PC-9 (cell line): ENCODE results near the gene DISP3. TPM values are rescaled to one million over a fixed set of nuclear protein-coding genes. Genes with fewer than 3 reads are reported as not detected.

Source experiments
- BruUV-seq: library from RNA; stranded (reverse); fragments of 400-500 nt; replicated peaks from 2 replicates; lab custom pipeline; 2021; lab: Mats Ljungman, UMichigan
- CTCF ChIA-PET: fragments of 300-600 bp; sonication (Branson Sonifier 250); formaldehyde crosslinking; loops from one replicate; lab custom pipeline; 2022; ENCODE audit warnings: antibody characterized with exemption; lab: Charles Lee
- POLR2A ChIA-PET: fragments of 300-600 bp; sonication (Branson Sonifier 250); formaldehyde crosslinking; loops from one replicate; lab custom pipeline; 2022; ENCODE audit warnings: antibody characterized with exemption; ENCODE audit not compliant: unreplicated experiment; lab: Charles Lee
- DNase-seq, 2 experiments: peaks; one replicate each; pipeline versions ENCODE4 v3.0.0 to v3.0.0-alpha.2; 2015 to 2022; ENCODE audit warnings: mixed read lengths in 1 of 2
- H2AFZ ChIP-seq: fragments of 200-600 bp; sonication (generic); 2 replicates; pipeline ENCODE4 v1.8.1; 2017; ENCODE audit warnings: antibody characterized with exemption
- H3F3A ChIP-seq: fragments of 200-600 bp; sonication (generic); 2 replicates; pipeline ENCODE4 v1.8.1; 2017; ENCODE audit warnings: antibody characterized with exemption, mild to moderate bottlenecking, low read depth; ENCODE audit not compliant: insufficient read depth
- H3K27ac ChIP-seq: fragments of 200-600 bp; sonication (generic); 2 replicates; pipeline ENCODE4 v1.6.1; 2016; ENCODE audit warnings: mixed run types
- H3K27me3 ChIP-seq: fragments of 200-600 bp; sonication (generic); 2 replicates; pipeline ENCODE4 v1.6.1; 2016; ENCODE audit warnings: low read depth, mixed run types; ENCODE audit not compliant: insufficient read depth
- H3K36me3 ChIP-seq: fragments of 200-600 bp; sonication (generic); 2 replicates; pipeline ENCODE4 v1.6.1; 2016; ENCODE audit warnings: low read depth, mixed run types
- H3K4me1 ChIP-seq: fragments of 200-600 bp; sonication (generic); replicated peaks from 2 replicates; pipeline ENCODE4 v1.6.1; 2016; ENCODE audit warnings: mixed run types; ENCODE audit not compliant: insufficient read depth
- H3K4me2 ChIP-seq: fragments of 200-600 bp; sonication (generic); 2 replicates; pipeline ENCODE4 v1.6.1; 2017; ENCODE audit warnings: mixed run types
- H3K4me3 ChIP-seq: fragments of 200-600 bp; sonication (generic); 2 replicates; pipeline ENCODE4 v1.6.1; 2016; ENCODE audit warnings: mixed run types
- H3K79me2 ChIP-seq: fragments of 200-600 bp; sonication (generic); 2 replicates; pipeline ENCODE4 v1.6.1; 2017; ENCODE audit warnings: low read depth, mixed run types
- H3K9me2 ChIP-seq: fragments of 200-600 bp; sonication (generic); 2 replicates; pipeline ENCODE4 v1.8.1; 2017; ENCODE audit warnings: mild to moderate bottlenecking; ENCODE audit not compliant: insufficient read depth
- H3K9me3 ChIP-seq: fragments of 200-600 bp; sonication (generic); 2 replicates; pipeline ENCODE4 v1.8.1; 2016; ENCODE audit warnings: low read depth; ENCODE audit not compliant: insufficient read depth
- H4K20me1 ChIP-seq: fragments of 200-600 bp; sonication (generic); 2 replicates; pipeline ENCODE4 v1.8.1; 2017; ENCODE audit not compliant: insufficient read depth
- CTCF ChIP-seq: fragments of 200-600 bp; sonication (generic); conservative IDR thresholded peaks from 2 replicates; pipeline ENCODE4 v1.6.1; 2017; ENCODE audit warnings: mixed run types, antibody characterized with exemption, mild to moderate bottlenecking, moderate library complexity
- EZH2 ChIP-seq: fragments of 200-600 bp; sonication (generic); IDR thresholded peaks from 2 replicates; pipeline ENCODE4 v1.8.0; 2017; ENCODE audit warnings: antibody characterized with exemption, low read depth
- intact Hi-C: fragments of 100-400 bp; cut with micrococcal nuclease; formaldehyde crosslinking; loops from one replicate; pipeline ENCODE4 v1.10.0; 2022; ENCODE audit not compliant: unreplicated experiment
- total RNA-seq: library from RNA; stranded (reverse); gene quantifications from 2 replicates; pipeline ENCODE4 v1.2.3, GENCODE V29; 2021

The DISP3 gene
- total RNA-seq, 1 experiment from 2014 or later = not detected

GRCh38 chr1:11494771-11495170 is 15.8 kb downstream of the DISP3 start:
- no TSS peak for BruUV-seq
- Histone ChIP-seq H3K4me2 (no peak overlapping the region), H4K20me1 (no peaks in the 10 kb centered on the region), H3F3A (no peaks in the 10 kb centered on the region), H3K9me2 (no peaks in the 10 kb centered on the region), H3K36me3 (no peaks in the 10 kb centered on the region), H3K9me3 (no peaks in the 10 kb centered on the region), H3K4me1 (no peaks in the 10 kb centered on the region), H3K4me3 (no peak overlapping the region), H3K27ac (no peak overlapping the region), H3K27me3 (peaks cover 47% of the 10 kb centered on the region), H2AFZ (no peak overlapping the region), H3K79me2 (no peaks in the 10 kb centered on the region)
- CTCF ChIA-PET = no interaction called here
- DNase-seq = no peak
- POLR2A ChIA-PET = no interaction called here
- TF ChIP-seq CTCF (no peak), EZH2 (no peak)
- intact Hi-C loops = no loop called here

- H3K9me3 ChIP-seq = no peaks in the 10 kb centered on the region
- H3K27me3 ChIP-seq = peaks cover 47% of the 10 kb centered on the region
- ChIA-PET POLR2A (no interaction called here), CTCF (no interaction called here)
- no peaks in the 10 kb centered on the region for H3K4me1 ChIP-seq
- H3K9me2 ChIP-seq = no peaks in the 10 kb centered on the region
- no peaks in the 10 kb centered on the region for H3K79me2 ChIP-seq
- no peaks in the 10 kb centered on the region for H3F3A ChIP-seq
- no peaks in the 10 kb centered on the region for H4K20me1 ChIP-seq
- H3K4me2 ChIP-seq = no peak overlapping the region
- no TSS peak for BruUV-seq
- no peak for DNase-seq
- no peak for TF ChIP-seq CTCF
- no peaks in the 10 kb centered on the region for H3K36me3 ChIP-seq
- no peak overlapping the region for H3K27ac ChIP-seq
- intact Hi-C loops = no loop called here
- H2AFZ ChIP-seq = no peak overlapping the region
- no peak overlapping the region for H3K4me3 ChIP-seq
Measured at GRCh38 chr1:11495579-11495978, 16.6 kb downstream of the DISP3 start.

- Histone ChIP-seq H3K4me3 (no peak overlapping the region), H3K9me3 (no peaks in the 10 kb centered on the region), H3F3A (no peaks in the 10 kb centered on the region), H3K9me2 (no peaks in the 10 kb centered on the region), H4K20me1 (no peaks in the 10 kb centered on the region), H2AFZ (no peak overlapping the region), H3K79me2 (no peaks in the 10 kb centered on the region), H3K27ac (no peak overlapping the region), H3K27me3 (peaks cover 45% of the 10 kb centered on the region), H3K4me1 (no peaks in the 10 kb centered on the region), H3K4me2 (no peak overlapping the region), H3K36me3 (no peaks in the 10 kb centered on the region)
- ChIA-PET CTCF (no interaction called here), POLR2A (no interaction called here)
- TF ChIP-seq CTCF (no peak), EZH2 (no peak)
- no TSS peak for BruUV-seq
- DNase-seq = no peak
- intact Hi-C loops = no loop called here
Measured at GRCh38 chr1:11496551-11497080, 17.7 kb downstream of the DISP3 start.
